Cardiac muscle cell (in vitro differentiated cells and primary cell): ENCODE data around the gene NR2C2. TPM values are rescaled to one million over a fixed set of nuclear protein-coding genes. Genes with fewer than 3 reads are reported as not detected.

ENCODE experiments used
- DNase-seq, 2 donors: peaks; one replicate each; pipeline versions ENCODE4 v3.0.0 to v3.0.0-alpha.2; 2010 to 2017; ENCODE audit warnings: low read depth in 1 of 2, low spot score in 1 of 2
- H3K27ac ChIP-seq: fragments of 200-600 bp; sonication (generic); 2 replicates; pipeline ENCODE4 v1.5.1; 2016
- H3K27me3 ChIP-seq: fragments of 200-600 bp; sonication (generic); 2 replicates; pipeline ENCODE4 v1.6.0; 2016; ENCODE audit warnings: control low read depth
- H3K36me3 ChIP-seq: fragments of 200-600 bp; sonication (generic); 2 replicates; pipeline ENCODE4 v1.5.1; 2016; ENCODE audit warnings: control low read depth
- H3K4me1 ChIP-seq: fragments of 200-600 bp; sonication (generic); 2 replicates; pipeline ENCODE4 v1.8.1; 2017; ENCODE audit warnings: low read depth, mild to moderate bottlenecking, mixed run types
- H3K4me3 ChIP-seq: fragments of 200-600 bp; sonication (generic); 2 replicates; pipeline ENCODE4 v1.5.1; 2016; ENCODE audit warnings: mild to moderate bottlenecking
- H3K9me3 ChIP-seq: fragments of 200-600 bp; sonication (generic); 2 replicates; pipeline ENCODE4 v1.5.1; 2017; ENCODE audit warnings: low read depth, mild to moderate bottlenecking, control low read depth
- polyA plus RNA-seq: library from polyadenylated mRNA; unstranded; fragments of >200 nt; fragmentation: Nextera tagmentation; extraction: Ambion mirVana; gene quantifications from 2 replicates; pipeline ENCODE4 v1.2.1, GENCODE V29; 2016
- total RNA-seq: library from RNA; depleted of rRNA; stranded (reverse); fragments of >200 nt; gene quantifications from 2 replicates; pipeline ENCODE4 v1.2.3, GENCODE V29; 2016
- TF ChIP-seq, protein P1 (sequence below): IDR thresholded peaks from 2 replicates; pipeline ENCODE4 v1.5.1; 2012; ENCODE audit warnings: low read depth, mild to moderate bottlenecking, low read length

Gene NR2C2
- total and polyA plus RNA-seq, 2 experiments from 2014 or later, result 16.2 to 26.5 TPM

DNA sequence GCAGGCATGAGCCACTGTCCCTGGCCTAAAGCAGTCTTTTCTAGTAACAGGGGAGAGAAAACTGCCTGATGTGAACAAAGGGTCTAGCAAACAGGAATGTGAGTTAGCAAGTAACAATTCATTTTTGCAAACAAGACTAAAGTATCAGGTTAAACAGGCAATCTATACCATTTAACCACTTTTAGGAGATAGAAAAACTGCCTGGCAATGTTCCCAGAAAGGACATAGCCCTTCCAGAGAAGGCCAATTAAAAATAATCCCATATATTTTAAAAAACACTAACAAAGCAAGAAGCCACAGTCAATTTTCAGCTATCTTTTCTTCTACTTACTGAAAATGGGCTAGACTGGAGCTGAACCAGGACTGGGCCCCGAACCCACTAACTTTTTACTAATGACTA lies 145.3 kb downstream of the NR2C2 start:
- Histone ChIP-seq H3K4me1 (no peaks in the 10 kb centered on the region), H3K27ac (no peak overlapping the region), H3K27me3 (no peaks in the 10 kb centered on the region), H3K36me3 (peaks cover 41% of the 10 kb centered on the region), H3K9me3 (no peaks in the 10 kb centered on the region), H3K4me3 (no peak overlapping the region)
- DNase-seq, result peak in 1 of 2 donors; percentile 47
- TF ChIP-seq, protein P1, sequence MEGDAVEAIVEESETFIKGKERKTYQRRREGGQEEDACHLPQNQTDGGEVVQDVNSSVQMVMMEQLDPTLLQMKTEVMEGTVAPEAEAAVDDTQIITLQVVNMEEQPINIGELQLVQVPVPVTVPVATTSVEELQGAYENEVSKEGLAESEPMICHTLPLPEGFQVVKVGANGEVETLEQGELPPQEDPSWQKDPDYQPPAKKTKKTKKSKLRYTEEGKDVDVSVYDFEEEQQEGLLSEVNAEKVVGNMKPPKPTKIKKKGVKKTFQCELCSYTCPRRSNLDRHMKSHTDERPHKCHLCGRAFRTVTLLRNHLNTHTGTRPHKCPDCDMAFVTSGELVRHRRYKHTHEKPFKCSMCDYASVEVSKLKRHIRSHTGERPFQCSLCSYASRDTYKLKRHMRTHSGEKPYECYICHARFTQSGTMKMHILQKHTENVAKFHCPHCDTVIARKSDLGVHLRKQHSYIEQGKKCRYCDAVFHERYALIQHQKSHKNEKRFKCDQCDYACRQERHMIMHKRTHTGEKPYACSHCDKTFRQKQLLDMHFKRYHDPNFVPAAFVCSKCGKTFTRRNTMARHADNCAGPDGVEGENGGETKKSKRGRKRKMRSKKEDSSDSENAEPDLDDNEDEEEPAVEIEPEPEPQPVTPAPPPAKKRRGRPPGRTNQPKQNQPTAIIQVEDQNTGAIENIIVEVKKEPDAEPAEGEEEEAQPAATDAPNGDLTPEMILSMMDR, result no peak

DNA sequence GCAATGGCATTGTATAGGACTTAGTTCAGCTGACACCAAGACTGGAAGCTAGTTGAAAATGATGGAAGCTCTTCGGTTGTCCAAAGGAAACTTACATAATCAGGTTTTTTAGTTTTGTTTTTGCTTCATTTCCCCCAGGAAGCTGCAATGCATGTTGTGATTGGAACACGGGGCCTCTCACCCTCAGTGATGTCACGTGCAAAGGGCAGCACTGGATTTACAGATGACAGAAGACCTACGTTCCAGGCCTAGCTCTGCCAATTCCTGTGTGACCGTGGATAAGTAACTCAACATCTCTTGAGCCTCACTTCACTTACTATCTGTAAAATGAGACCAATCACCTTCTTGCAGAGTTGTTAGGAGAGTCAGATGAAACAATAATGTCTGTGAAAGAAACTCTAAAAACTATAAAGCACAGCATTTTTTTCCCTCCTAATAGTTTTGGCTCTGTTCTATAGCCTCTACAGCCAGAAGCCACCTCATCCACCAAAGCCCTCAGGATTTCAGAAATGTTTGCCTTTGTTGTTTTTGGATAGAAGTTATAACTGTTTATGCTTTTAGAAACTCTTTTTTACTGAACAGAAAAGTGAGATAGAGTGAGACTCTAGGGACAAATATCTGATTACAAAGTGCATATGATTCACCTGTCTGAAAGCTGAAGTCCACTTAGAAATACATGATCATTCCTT lies 146.9 kb downstream of the NR2C2 start:
- TF ChIP-seq, protein P1, result no peak
- Histone ChIP-seq H3K27me3 (no peaks in the 10 kb centered on the region), H3K9me3 (no peaks in the 10 kb centered on the region), H3K27ac (no peak overlapping the region), H3K4me1 (no peaks in the 10 kb centered on the region), H3K4me3 (no peak overlapping the region), H3K36me3 (peaks cover 37% of the 10 kb centered on the region)
- DNase-seq, result no peak

DNA sequence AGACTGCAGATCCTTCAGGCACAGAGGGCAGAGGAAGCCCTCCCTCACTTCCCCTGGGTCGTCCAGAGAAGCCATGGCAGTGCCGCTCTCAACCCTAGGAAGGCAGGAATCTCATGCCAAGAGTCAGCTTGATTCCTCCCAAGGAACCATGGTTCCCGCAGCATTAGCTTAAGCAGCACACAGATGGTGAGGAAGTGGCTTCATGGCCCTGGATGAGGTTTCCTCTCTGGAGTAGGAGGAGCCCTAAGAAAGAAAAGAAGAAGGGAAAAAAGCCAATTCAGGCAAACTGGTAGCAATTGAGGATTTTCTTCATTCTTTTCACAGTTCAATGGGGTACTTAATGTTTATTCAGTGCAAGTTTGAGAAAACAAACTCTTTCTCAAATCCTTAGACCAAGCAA lies 148.7 kb downstream of the NR2C2 start:
- Histone ChIP-seq H3K36me3 (peaks cover 25% of the 10 kb centered on the region), H3K27me3 (no peaks in the 10 kb centered on the region), H3K27ac (no peak overlapping the region), H3K4me1 (no peaks in the 10 kb centered on the region), H3K4me3 (no peak overlapping the region), H3K9me3 (no peaks in the 10 kb centered on the region)
- DNase-seq, result no peak
- TF ChIP-seq, protein P1, result no peak

DNA sequence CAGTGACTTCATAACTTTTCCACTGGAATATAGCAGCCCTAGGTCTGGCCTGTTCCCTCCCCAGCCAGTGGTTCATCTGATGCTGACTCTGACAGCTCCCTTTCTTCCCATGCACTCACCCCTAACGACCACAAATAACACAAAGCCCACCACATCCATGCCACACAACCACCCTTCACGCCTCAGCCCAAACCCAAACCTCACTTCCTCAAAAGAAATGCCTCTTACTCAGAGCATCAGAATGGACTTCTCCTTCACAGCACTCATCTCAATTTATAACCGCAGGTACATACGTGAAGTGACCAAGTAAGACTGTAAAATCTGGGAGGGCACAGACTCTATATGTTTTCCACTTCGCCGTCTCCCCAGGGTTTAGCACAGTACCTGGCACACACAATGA lies 150.5 kb downstream of the NR2C2 start:
- DNase-seq, result no peak
- Histone ChIP-seq H3K36me3 (peaks cover 25% of the 10 kb centered on the region), H3K27me3 (no peaks in the 10 kb centered on the region), H3K4me3 (peak overlapping the region; percentile 42), H3K27ac (no peak overlapping the region), H3K9me3 (no peaks in the 10 kb centered on the region), H3K4me1 (no peaks in the 10 kb centered on the region)
- TF ChIP-seq, protein P1, result no peak

Other genes with a start within 250 kb of the NR2C2 start
- gene FGD5, start 128.6 kb upstream of the NR2C2 start, total RNA-seq, result 0.74 and 1.1 TPM in 2 replicates
- 0.59 and 0.95 TPM in 2 replicates for gene FGD5, start 128.6 kb upstream of the NR2C2 start, polyA plus RNA-seq
- 42.1 and 47.6 TPM in 2 replicates for gene MRPS25, start 117.7 kb downstream of the NR2C2 start, total RNA-seq
- gene MRPS25, start 117.7 kb downstream of the NR2C2 start, polyA plus RNA-seq, result 96.9 and 104 TPM in 2 replicates
- 22.9 and 32.0 TPM in 2 replicates for gene RBSN, start 151.6 kb downstream of the NR2C2 start, total RNA-seq
- 22.6 and 33.1 TPM in 2 replicates for gene RBSN, start 151.6 kb downstream of the NR2C2 start, polyA plus RNA-seq